Liver (tissue), 9 donors: ENCODE results near the gene NHERF1. TPM values are rescaled to one million over a fixed set of nuclear protein-coding genes. Genes with fewer than 3 reads are reported as not detected.

ENCODE experiments used
- DNase-seq: peaks from one replicate; pipeline ENCODE4 v3.0.0-alpha.2; 2017; ENCODE audit warnings: low spot score
- H3K27ac ChIP-seq, 2 donors: one replicate each; pipeline ENCODE4 v1.7.0; 2013; ENCODE audit warnings: inconsistent platforms in 2 of 2, low read length in 2 of 2, control low read depth in 1 of 2, low read depth in 1 of 2, mild to moderate bottlenecking in 1 of 2
- H3K27me3 ChIP-seq, 4 donors: one replicate each; pipeline versions ENCODE4 v1.6.1 to v1.7.0; 2013; ENCODE audit warnings: low read length in 3 of 4, inconsistent platforms in 1 of 4, mild to moderate bottlenecking in 1 of 4, moderate library complexity in 1 of 4; ENCODE audit not compliant: control insufficient read depth in 4 of 4, insufficient read depth in 4 of 4
- H3K36me3 ChIP-seq, 4 donors: one replicate each; pipeline versions ENCODE4 v1.6.1 to v1.7.0; 2013; ENCODE audit warnings: low read length in 3 of 4, mild to moderate bottlenecking in 3 of 4, low read depth in 1 of 4, moderate library complexity in 1 of 4; ENCODE audit not compliant: control insufficient read depth in 4 of 4, insufficient read depth in 3 of 4
- H3K4me1 ChIP-seq, 4 donors: one replicate each; pipeline versions ENCODE4 v1.6.1 to v1.7.0; 2013; ENCODE audit warnings: low read length in 3 of 4, mild to moderate bottlenecking in 3 of 4, moderate library complexity in 1 of 4; ENCODE audit not compliant: control insufficient read depth in 4 of 4, insufficient read depth in 4 of 4
- H3K4me3 ChIP-seq, 3 donors: one replicate each; pipeline versions ENCODE4 v1.6.1 to v1.7.0; 2013; ENCODE audit warnings: low read length in 3 of 3, control low read depth in 1 of 3, low read depth in 1 of 3, mild to moderate bottlenecking in 1 of 3
- H3K9ac ChIP-seq, 2 donors: one replicate each; pipeline ENCODE4 v1.7.0; 2013; ENCODE audit warnings: low read length in 2 of 2, mild to moderate bottlenecking in 2 of 2, moderate library complexity in 2 of 2, control low read depth in 1 of 2, low read depth in 1 of 2
- H3K9me3 ChIP-seq, 4 donors: one replicate each; pipeline versions ENCODE4 v1.6.1 to v1.7.0; 2013; ENCODE audit warnings: low read length in 3 of 4; ENCODE audit not compliant: control insufficient read depth in 4 of 4
- EGR1 ChIP-seq, 2 donors: IDR thresholded peaks; 2 replicates each; pipeline ENCODE4 v1.6.1; 2016 to 2018; ENCODE audit warnings: antibody characterized with exemption in 2 of 2, low read depth in 2 of 2
- FOXA1 ChIP-seq: IDR thresholded peaks from 2 replicates; pipeline ENCODE4 v1.6.1; 2016; ENCODE audit warnings: antibody characterized with exemption
- FOXA2 ChIP-seq: IDR thresholded peaks from 2 replicates; pipeline ENCODE4 v1.6.1; 2016; ENCODE audit warnings: antibody characterized with exemption
- HNF4A ChIP-seq, 2 donors: conservative IDR thresholded peaks; 2 replicates each; pipeline ENCODE4 v1.6.1; 2016; ENCODE audit warnings: antibody characterized with exemption in 2 of 2, mild to moderate bottlenecking in 2 of 2
- RXRA ChIP-seq, 2 donors: IDR thresholded peaks; 2 replicates each; pipeline ENCODE4 v1.6.1; 2017 to 2018; ENCODE audit warnings: antibody characterized with exemption in 2 of 2, mild to moderate bottlenecking in 1 of 2
- WGBS: extraction: QIAGEN DNeasy Blood & Tissue Kit; methylation state at CpG from one replicate; pipeline ENCODE4 v1.1.7; 2013; 5-methylcytosine and 5-hydroxymethylcytosine counted together
- polyA plus RNA-seq, 2 donors: library from polyadenylated mRNA; stranded (reverse) in 1 of 2; unstranded in 1 of 2; fragments of 200-250 nt in 1 of 2; fragments of >200 nt in 1 of 2; fragmentation: Nextera tagmentation in 1 of 2; extraction: Ambion mirVana in 1 of 2; gene quantifications; one replicate each; pipeline versions ENCODE4 v1.2.1 to v1.2.3, GENCODE V29; 2013 to 2015
- total RNA-seq, 2 donors: library from RNA; depleted of rRNA; stranded (reverse); fragments of >200 nt; gene quantifications; one replicate each; pipeline ENCODE4 v1.2.3, GENCODE V29; 2014
- TF ChIP-seq, protein P1 (sequence below): IDR thresholded peaks from 2 replicates; pipeline ENCODE4 v1.6.1; 2016; ENCODE audit warnings: antibody characterized with exemption
- TF ChIP-seq, protein P2 (sequence below): IDR thresholded peaks from 2 replicates; pipeline ENCODE4 v1.6.1; 2016; ENCODE audit warnings: antibody characterized with exemption
- TF ChIP-seq, protein P3 (sequence below): IDR thresholded peaks from 2 replicates; pipeline ENCODE4 v1.6.1; 2016; ENCODE audit warnings: antibody characterized with exemption, mild to moderate bottlenecking
- TF ChIP-seq, protein P4 (sequence below): IDR thresholded peaks from 2 replicates; pipeline ENCODE4 v1.6.1; 2016; ENCODE audit warnings: antibody characterized with exemption
- donor health status: healthy.
- donor health status: healthy.
- donor health status: healthy.
- donor health status: healthy.
- donor health status: healthy.

NHERF1 gene
- total and polyA plus RNA-seq, 4 donors: 38.1 to 160 (median 94.7) TPM

DNA sequence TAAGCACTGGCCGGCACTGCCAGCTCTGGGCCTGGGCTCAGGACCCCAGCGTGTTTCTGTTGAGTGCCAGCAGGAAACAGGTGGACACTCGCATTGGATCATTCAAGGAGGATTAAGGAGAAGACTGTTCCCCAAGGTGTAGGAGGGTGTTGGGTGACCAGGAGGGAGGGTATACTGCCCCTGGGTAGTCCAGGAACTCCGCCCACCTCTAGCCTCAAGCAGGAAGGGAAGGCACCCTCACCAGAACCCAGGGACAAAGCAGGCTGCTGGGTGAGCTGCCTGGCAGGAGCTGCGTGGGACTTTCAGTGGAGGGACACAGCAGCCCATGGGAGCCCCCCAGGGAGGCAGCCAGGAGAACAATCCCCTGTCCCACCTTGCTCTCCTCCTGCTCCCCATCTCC is 19.1 kb upstream of the NHERF1 start:
- Histone ChIP-seq H3K9me3 (no peaks in the 10 kb centered on the region), H3K36me3 (no peaks in the 10 kb centered on the region), H3K9ac (no peak overlapping the region), H3K27me3 (no peaks in the 10 kb centered on the region), H3K4me1 (no peaks in the 10 kb centered on the region), H3K27ac (no peak overlapping the region), H3K4me3 (no peak overlapping the region)
- no peak for DNase-seq
- TF ChIP-seq FOXA1: no peak
- WGBS: 96% methylated on average over 5 of the region's 5 CpGs

DNA sequence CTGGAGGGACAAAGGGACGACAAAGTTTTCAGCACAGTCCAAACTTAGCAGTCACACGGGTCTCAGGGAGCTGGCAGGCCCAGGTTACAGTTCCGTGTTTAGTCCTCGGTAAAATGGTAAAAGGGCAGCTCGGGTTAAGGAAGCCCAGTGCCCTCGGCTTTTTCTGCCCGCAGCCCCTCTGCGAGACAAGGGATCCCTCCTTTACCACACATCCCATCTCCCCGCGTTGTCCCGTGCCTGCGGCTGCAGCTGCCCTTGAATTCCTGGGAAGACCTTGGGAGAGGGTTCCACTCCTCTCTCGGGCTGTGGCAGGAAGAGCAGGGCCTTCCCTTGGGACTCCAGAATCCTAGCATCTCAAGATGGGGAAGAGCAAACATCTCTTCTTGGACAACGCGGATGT is 18.6 kb upstream of the NHERF1 start:
- no peaks in the 10 kb centered on the region for H3K36me3 ChIP-seq
- no peaks in the 10 kb centered on the region for H3K4me1 ChIP-seq
- H3K9me3 ChIP-seq: no peaks in the 10 kb centered on the region
- no peaks in the 10 kb centered on the region for H3K27me3 ChIP-seq
- no peak overlapping the region for H3K9ac ChIP-seq
- H3K27ac ChIP-seq: no peak overlapping the region
- WGBS: 93% methylated on average over 15 of the region's 15 CpGs
- TF ChIP-seq, protein P1, sequence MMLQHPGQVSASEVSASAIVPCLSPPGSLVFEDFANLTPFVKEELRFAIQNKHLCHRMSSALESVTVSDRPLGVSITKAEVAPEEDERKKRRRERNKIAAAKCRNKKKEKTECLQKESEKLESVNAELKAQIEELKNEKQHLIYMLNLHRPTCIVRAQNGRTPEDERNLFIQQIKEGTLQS: no peak
- H3K4me3 ChIP-seq: no peak overlapping the region
- no peak for DNase-seq

DNA sequence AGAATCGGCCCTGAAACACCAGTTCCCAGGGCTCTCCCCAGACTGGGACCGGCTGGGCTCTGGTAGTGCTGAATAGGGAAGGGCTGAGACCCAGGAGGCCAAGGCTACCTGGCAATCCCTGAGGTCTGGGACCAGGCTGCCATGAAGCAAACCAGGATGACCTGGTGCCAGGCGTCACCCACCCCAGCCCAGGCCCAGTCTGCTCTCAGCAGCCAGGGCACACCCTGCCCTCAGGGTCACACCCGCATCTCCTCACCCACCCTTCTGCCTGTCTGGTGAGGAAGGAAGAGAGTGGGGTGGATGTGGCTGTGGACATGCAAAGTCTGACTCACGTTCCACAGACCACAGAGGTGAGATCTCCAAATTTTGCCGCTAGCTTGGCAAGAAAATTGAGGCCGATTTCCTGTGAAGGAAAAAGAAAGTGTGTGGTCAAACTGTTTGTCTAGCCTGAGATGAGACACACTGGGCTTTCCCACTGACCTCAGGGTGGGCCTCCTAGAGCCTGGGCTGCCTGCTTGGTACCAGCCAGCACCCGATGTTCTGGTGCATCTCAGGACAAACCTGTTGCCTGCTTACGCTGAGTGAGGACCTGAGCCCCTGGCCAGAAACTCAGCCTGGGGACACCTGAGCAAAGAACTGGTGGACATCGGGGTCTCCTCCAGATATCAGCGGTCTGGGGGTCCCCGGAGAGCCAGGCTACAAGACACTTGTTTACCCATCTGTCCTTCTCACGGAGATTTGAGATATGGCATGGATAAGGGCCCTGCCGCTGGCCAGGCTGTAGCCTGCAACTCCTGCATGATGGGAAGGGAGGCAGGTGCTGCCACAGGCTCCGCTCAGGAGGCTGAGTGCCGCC is 17.7 kb upstream of the NHERF1 start:
- WGBS: 85% methylated on average over 16 of the region's 16 CpGs
- Histone ChIP-seq H3K27ac (no peak overlapping the region), H3K4me1 (no peaks in the 10 kb centered on the region), H3K9ac (no peak overlapping the region), H3K4me3 (no peak overlapping the region), H3K36me3 (no peaks in the 10 kb centered on the region), H3K27me3 (no peaks in the 10 kb centered on the region), H3K9me3 (no peaks in the 10 kb centered on the region)
- no peak for DNase-seq
- TF ChIP-seq, protein P2, sequence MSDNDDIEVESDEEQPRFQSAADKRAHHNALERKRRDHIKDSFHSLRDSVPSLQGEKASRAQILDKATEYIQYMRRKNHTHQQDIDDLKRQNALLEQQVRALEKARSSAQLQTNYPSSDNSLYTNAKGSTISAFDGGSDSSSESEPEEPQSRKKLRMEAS: no peak
- no peak for TF ChIP-seq RXRA (IDR thresholded peaks at IDR 0.05)
- TF ChIP-seq HNF4A (conservative IDR thresholded peaks at IDR 0.05): no peak
- TF ChIP-seq, protein P1: no peak
- TF ChIP-seq, protein P3, sequence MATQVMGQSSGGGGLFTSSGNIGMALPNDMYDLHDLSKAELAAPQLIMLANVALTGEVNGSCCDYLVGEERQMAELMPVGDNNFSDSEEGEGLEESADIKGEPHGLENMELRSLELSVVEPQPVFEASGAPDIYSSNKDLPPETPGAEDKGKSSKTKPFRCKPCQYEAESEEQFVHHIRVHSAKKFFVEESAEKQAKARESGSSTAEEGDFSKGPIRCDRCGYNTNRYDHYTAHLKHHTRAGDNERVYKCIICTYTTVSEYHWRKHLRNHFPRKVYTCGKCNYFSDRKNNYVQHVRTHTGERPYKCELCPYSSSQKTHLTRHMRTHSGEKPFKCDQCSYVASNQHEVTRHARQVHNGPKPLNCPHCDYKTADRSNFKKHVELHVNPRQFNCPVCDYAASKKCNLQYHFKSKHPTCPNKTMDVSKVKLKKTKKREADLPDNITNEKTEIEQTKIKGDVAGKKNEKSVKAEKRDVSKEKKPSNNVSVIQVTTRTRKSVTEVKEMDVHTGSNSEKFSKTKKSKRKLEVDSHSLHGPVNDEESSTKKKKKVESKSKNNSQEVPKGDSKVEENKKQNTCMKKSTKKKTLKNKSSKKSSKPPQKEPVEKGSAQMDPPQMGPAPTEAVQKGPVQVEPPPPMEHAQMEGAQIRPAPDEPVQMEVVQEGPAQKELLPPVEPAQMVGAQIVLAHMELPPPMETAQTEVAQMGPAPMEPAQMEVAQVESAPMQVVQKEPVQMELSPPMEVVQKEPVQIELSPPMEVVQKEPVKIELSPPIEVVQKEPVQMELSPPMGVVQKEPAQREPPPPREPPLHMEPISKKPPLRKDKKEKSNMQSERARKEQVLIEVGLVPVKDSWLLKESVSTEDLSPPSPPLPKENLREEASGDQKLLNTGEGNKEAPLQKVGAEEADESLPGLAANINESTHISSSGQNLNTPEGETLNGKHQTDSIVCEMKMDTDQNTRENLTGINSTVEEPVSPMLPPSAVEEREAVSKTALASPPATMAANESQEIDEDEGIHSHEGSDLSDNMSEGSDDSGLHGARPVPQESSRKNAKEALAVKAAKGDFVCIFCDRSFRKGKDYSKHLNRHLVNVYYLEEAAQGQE: no peak
- TF ChIP-seq, protein P4, sequence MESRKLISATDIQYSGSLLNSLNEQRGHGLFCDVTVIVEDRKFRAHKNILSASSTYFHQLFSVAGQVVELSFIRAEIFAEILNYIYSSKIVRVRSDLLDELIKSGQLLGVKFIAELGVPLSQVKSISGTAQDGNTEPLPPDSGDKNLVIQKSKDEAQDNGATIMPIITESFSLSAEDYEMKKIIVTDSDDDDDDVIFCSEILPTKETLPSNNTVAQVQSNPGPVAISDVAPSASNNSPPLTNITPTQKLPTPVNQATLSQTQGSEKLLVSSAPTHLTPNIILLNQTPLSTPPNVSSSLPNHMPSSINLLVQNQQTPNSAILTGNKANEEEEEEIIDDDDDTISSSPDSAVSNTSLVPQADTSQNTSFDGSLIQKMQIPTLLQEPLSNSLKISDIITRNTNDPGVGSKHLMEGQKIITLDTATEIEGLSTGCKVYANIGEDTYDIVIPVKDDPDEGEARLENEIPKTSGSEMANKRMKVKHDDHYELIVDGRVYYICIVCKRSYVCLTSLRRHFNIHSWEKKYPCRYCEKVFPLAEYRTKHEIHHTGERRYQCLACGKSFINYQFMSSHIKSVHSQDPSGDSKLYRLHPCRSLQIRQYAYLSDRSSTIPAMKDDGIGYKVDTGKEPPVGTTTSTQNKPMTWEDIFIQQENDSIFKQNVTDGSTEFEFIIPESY: no peak
- no peak for TF ChIP-seq EGR1 (IDR thresholded peaks at IDR 0.05; ENCODE audit: low read depth in 2 of 2)
- no peak for TF ChIP-seq FOXA2
